Activated naive CD8-positive, alpha-beta T cell treated with anti-CD3 and anti-CD28 coated beads, Interleukin-2, amount 10 ng/mL, durations not matched to agents 7 days and 5 days (primary cell): ENCODE measurements around the gene BPNT1. TPM values are rescaled to one million over a fixed set of nuclear protein-coding genes. Genes with fewer than 3 reads are reported as not detected.
"Not testable (repeated sequence)": the region's sequence is repeated elsewhere in the genome, so short reads cannot be mapped to it uniquely, and the experiment has no call there.

ENCODE experiments used
- ATAC-seq: fragments of 150-1000 bp; cut with Tn5 transposase; one replicate; pipeline ENCODE4 v1.10.0; 2021; ENCODE audit warnings: low read depth, moderate library complexity
- POLR2A ChIA-PET: fragments of 350-600 bp; sonication (Branson Sonifier 250); formaldehyde crosslinking; loops from one replicate; lab custom pipeline; 2021; ENCODE audit warnings: antibody characterized with exemption; lab: Charles Lee
- DNase-seq: peaks from one replicate; pipeline ENCODE4 v3.0.0; 2021
- H3K27ac Mint-ChIP-seq: one replicate; pipeline ENCODE4 v1.8.0; 2022; ENCODE audit warnings: mild to moderate bottlenecking, mixed read lengths
- H3K27me3 Mint-ChIP-seq: one replicate; pipeline ENCODE4 v1.8.0; 2022; ENCODE audit warnings: mild to moderate bottlenecking, moderate library complexity, mixed read lengths
- H3K36me3 Mint-ChIP-seq: one replicate; pipeline ENCODE4 v1.8.0; 2021; ENCODE audit warnings: mild to moderate bottlenecking, mixed read lengths
- H3K4me1 Mint-ChIP-seq: one replicate; pipeline ENCODE4 v1.8.0; 2021; ENCODE audit warnings: mixed read lengths
- H3K4me3 Mint-ChIP-seq: one replicate; pipeline ENCODE4 v1.8.0; 2022; ENCODE audit warnings: mild to moderate bottlenecking, moderate library complexity, mixed read lengths
- H3K9me3 Mint-ChIP-seq: one replicate; pipeline ENCODE4 v1.8.0; 2021; ENCODE audit warnings: mixed read lengths
- total RNA-seq, 2 experiments: library from RNA; stranded (reverse); gene quantifications; one replicate each; pipeline ENCODE4 v1.2.3, GENCODE V29; 2021

The BPNT1 gene
- 10 to 100 TPM; 18.4 to 23.3 TPM for total RNA-seq

GRCh38 chr1:220089650-220090556 is at the start of gene BPNT1:
TSS of gene BPNT1 (minus strand) at chr1:220089788. CDS start at chr1:220079846, 9,942 bp downstream.
- ATAC-seq: peak; percentile 82

GRCh38 chr1:220137019-220137786 is 47.6 kb upstream of the BPNT1 start:
- H3K27me3 Mint-ChIP-seq: no peaks in the 10 kb centered on the region
- ATAC-seq (peak; percentile 84), DNase-seq (no peak)
- peaks cover 31% of the 10 kb centered on the region for H3K36me3 Mint-ChIP-seq
- H3K4me3 Mint-ChIP-seq: peak overlapping the region; percentile 29
- H3K9me3 Mint-ChIP-seq: no peaks in the 10 kb centered on the region
- peak overlapping the region; percentile 14 for H3K27ac Mint-ChIP-seq
- POLR2A ChIA-PET: no interaction called here
- peaks cover 9% of the 10 kb centered on the region for H3K4me1 Mint-ChIP-seq

More at GRCh38 chr1:220089650-220090556, at the start of gene BPNT1:
- H3K36me3 Mint-ChIP-seq: no peaks in the 10 kb centered on the region
- DNase-seq: peak; percentile 90
- H3K9me3 Mint-ChIP-seq: no peaks in the 10 kb centered on the region
- H3K27me3 Mint-ChIP-seq: no peaks in the 10 kb centered on the region
- peak within 1 kb of the TSS; percentile 86 for H3K27ac Mint-ChIP-seq
- POLR2A ChIA-PET: interaction anchor here (0.6 to 2.5 kb wide), 10 partner anchors 13 to 643 kb away, joined by 3 to 10 read pairs (median 4); partner anchors contain the start of gene EPRS1
- H3K4me1 Mint-ChIP-seq: peaks cover 7% of the 10 kb centered on the region
- peak within 1 kb of the TSS; percentile 96 for H3K4me3 Mint-ChIP-seq

GRCh38 chr1:220135755-220136154 is 46.2 kb upstream of the BPNT1 start:
- Mint-ChIP-seq H3K4me3 (no peak overlapping the region), H3K9me3 (no peaks in the 10 kb centered on the region), H3K36me3 (peaks cover 26% of the 10 kb centered on the region), H3K4me1 (peaks cover 9% of the 10 kb centered on the region), H3K27me3 (no peaks in the 10 kb centered on the region), H3K27ac (no peak overlapping the region)
- ATAC-seq (no peak), DNase-seq (no peak)
- POLR2A ChIA-PET: no interaction called here

GRCh38 chr1:220129479-220130210 is 40.1 kb upstream of the BPNT1 start:
- no peaks in the 10 kb centered on the region for H3K27me3 Mint-ChIP-seq
- POLR2A ChIA-PET: no interaction called here
- H3K27ac Mint-ChIP-seq: no peak overlapping the region
- peaks cover 3% of the 10 kb centered on the region for H3K9me3 Mint-ChIP-seq
- DNase-seq: no peak
- H3K4me3 Mint-ChIP-seq: no peak overlapping the region
- no peak for ATAC-seq
- H3K4me1 Mint-ChIP-seq: peaks cover 2% of the 10 kb centered on the region
- peaks cover 38% of the 10 kb centered on the region for H3K36me3 Mint-ChIP-seq

- POLR2A ChIA-PET: no interaction called here
- Mint-ChIP-seq H3K4me3 (no peak overlapping the region), H3K27me3 (no peaks in the 10 kb centered on the region), H3K4me1 (peaks cover 7% of the 10 kb centered on the region), H3K27ac (no peak overlapping the region), H3K9me3 (peaks cover 3% of the 10 kb centered on the region), H3K36me3 (peaks cover 26% of the 10 kb centered on the region)
- no peak for ATAC-seq
- no peak for DNase-seq
Measured at GRCh38 chr1:220127076-220127475, 37.5 kb upstream of the BPNT1 start.

DNA sequence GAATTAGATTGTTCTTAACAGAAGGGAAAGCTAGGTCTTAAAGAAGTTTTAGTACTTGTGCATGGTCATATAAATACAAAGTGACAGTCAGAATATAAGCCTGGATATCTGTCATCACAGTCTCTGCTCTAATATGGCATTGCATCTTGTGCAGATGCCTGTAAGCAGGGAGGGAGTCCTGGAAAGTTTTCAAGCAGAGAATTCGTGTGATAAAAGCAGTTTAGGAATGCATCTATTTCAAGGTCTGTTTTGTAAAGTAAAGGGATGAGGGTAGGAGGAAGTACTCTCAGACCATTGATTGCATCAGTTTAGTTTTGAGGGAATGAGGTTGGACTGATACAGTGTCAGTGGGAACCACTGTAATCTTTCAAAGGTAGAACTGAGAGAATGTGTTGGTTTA is 35.0 kb upstream of the BPNT1 start:
- peaks cover 16% of the 10 kb centered on the region for H3K36me3 Mint-ChIP-seq
- H3K4me1 Mint-ChIP-seq: peaks cover 10% of the 10 kb centered on the region
- no peaks in the 10 kb centered on the region for H3K27me3 Mint-ChIP-seq
- DNase-seq: no peak
- POLR2A ChIA-PET: no interaction called here
- H3K4me3 Mint-ChIP-seq: no peak overlapping the region
- peak overlapping the region; percentile 18 for H3K27ac Mint-ChIP-seq
- H3K9me3 Mint-ChIP-seq: peaks cover 3% of the 10 kb centered on the region
- ATAC-seq: no peak

DNA sequence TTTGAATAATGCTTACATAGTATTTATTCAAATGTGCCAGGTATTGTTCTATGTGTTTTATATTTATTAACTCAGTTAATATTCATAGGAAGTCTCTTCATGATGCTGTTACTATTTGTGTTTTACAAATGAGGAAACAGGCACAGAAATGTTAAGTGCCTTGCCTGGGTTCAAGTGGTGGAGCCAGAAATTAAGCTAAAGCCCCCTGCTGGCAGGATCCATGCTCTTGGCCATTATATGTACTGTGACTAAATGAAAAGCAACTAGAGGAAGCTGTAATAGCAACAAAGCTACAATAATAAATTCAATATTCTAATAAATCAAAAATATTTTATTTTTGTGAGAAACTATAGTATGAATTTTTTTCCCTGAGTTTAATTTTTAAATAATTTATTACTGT is 34.3 kb upstream of the BPNT1 start:
- peaks cover 10% of the 10 kb centered on the region for H3K4me1 Mint-ChIP-seq
- H3K36me3 Mint-ChIP-seq: peaks cover 12% of the 10 kb centered on the region
- DNase-seq (no peak), ATAC-seq (no peak)
- POLR2A ChIA-PET: no interaction called here
- no peak overlapping the region for H3K4me3 Mint-ChIP-seq
- no peaks in the 10 kb centered on the region for H3K9me3 Mint-ChIP-seq
- no peaks in the 10 kb centered on the region for H3K27me3 Mint-ChIP-seq
- no peak overlapping the region for H3K27ac Mint-ChIP-seq

DNA sequence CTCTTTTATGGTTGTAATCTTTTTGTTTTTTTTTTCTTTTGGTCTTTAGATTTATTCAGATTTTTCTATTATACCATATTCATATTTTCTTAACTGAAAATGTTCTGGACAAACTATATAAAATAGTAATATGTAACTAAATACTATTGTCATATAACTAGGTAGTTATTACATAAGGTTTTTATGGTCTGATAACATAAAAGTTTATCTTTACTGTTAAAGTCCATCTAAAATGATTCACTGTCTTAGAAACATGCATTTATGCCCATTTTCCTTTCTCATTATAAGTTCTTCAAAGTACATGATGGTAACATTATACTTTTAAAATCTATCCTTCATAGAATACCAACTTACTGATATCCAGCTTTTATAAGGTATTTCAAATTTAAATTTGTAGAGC is 33.5 kb upstream of the BPNT1 start:
- Mint-ChIP-seq H3K36me3 (peaks cover 9% of the 10 kb centered on the region), H3K4me3 (no peak overlapping the region), H3K9me3 (no peaks in the 10 kb centered on the region), H3K27ac (no peak overlapping the region), H3K4me1 (peaks cover 10% of the 10 kb centered on the region), H3K27me3 (no peaks in the 10 kb centered on the region)
- DNase-seq: no peak
- POLR2A ChIA-PET: no interaction called here
- ATAC-seq: no peak

GRCh38 chr1:220121791-220122530 is 32.4 kb upstream of the BPNT1 start:
- no peak overlapping the region for H3K4me3 Mint-ChIP-seq
- peaks cover 4% of the 10 kb centered on the region for H3K36me3 Mint-ChIP-seq
- peaks cover 10% of the 10 kb centered on the region for H3K4me1 Mint-ChIP-seq
- POLR2A ChIA-PET: no interaction called here
- H3K27me3 Mint-ChIP-seq: no peaks in the 10 kb centered on the region
- ATAC-seq: no peak
- DNase-seq: no peak
- no peak overlapping the region for H3K27ac Mint-ChIP-seq
- no peaks in the 10 kb centered on the region for H3K9me3 Mint-ChIP-seq

DNA sequence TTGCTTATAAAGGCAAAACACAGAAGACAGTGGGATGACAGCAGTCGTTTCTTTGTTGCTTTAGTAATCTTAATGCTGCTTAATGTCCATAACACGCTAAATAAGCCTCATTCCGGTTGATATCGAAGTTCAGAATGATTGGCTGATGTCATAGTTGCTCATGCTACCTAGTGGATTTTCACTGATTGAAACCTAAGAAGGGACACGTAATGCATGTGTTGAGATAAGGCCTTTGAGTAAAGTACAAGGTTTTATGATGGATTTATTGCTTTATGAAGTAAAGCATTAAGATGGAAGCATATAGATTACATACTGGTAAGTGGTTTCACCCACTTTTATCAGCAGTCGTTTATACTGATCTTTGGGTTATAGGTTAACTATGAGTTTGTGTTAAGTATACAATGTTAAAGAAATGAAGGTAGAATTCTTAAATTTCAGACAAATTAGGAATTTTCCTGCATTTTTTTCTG is 29.5 kb upstream of the BPNT1 start:
- POLR2A ChIA-PET: no interaction called here
- H3K9me3 Mint-ChIP-seq: no peaks in the 10 kb centered on the region
- H3K27me3 Mint-ChIP-seq: no peaks in the 10 kb centered on the region
- no peak for DNase-seq
- H3K36me3 Mint-ChIP-seq: peaks cover 3% of the 10 kb centered on the region
- no peak overlapping the region for H3K27ac Mint-ChIP-seq
- H3K4me1 Mint-ChIP-seq: peaks cover 4% of the 10 kb centered on the region
- H3K4me3 Mint-ChIP-seq: no peak overlapping the region
- ATAC-seq: no peak

DNA sequence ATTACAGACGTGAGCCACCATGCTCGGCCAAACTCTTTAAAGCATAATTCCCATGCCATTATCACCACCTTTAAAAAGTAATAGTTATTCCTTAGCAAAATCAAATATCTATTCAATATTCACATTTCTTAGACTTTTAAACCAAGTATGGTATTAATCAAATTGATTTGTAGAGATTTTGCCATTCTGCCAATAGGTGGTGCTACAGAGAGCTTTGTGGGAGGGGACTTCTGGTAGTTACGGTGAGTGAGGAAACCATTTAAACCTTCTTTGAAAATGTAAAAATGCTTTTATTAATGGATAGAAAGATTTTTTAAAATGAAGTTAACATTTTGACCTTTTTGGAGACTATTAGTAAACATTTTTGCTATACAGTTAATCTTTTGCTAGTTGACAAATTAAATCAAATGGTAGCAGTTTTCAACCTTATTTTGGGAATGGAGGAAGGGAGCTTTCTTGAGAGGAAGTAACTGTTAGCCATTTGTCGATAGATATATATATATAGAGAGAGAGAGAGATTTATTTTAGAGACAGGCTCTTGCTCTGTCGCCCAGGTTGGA is 23.6 kb upstream of the BPNT1 start:
- H3K4me1 Mint-ChIP-seq: peaks cover 4% of the 10 kb centered on the region
- DNase-seq (no peak), ATAC-seq (no peak)
- H3K4me3 Mint-ChIP-seq: no peak overlapping the region
- H3K36me3 Mint-ChIP-seq: peaks cover 10% of the 10 kb centered on the region
- H3K27me3 Mint-ChIP-seq: no peaks in the 10 kb centered on the region
- H3K27ac Mint-ChIP-seq: no peak overlapping the region
- POLR2A ChIA-PET: no interaction called here
- H3K9me3 Mint-ChIP-seq: no peaks in the 10 kb centered on the region

DNA sequence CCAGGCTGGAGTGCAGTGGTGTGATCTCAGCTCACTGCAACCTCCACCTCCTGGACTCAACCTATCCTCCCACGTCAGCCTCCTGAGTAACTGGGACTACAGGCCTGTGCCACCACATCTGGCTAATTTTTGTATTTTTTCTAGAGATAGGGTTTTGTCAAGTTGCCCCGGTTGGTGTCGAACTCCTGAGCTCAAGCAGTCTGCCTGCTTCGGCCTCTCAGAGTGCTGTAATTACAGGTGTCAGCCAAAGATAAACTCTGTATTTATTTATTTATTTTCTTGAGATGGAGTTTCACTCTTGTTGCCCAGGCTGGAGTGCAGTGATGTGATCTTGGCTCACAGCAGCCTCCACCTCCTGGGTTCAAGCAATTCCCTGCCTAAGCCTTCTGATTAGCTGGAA is 23.0 kb upstream of the BPNT1 start:
- H3K4me1 Mint-ChIP-seq, DNase-seq, H3K4me3 Mint-ChIP-seq, H3K27me3 Mint-ChIP-seq, H3K9me3 Mint-ChIP-seq, POLR2A ChIA-PET, H3K27ac Mint-ChIP-seq, ATAC-seq: not testable (repeated sequence)
- H3K36me3 Mint-ChIP-seq: peaks cover 11% of the 10 kb centered on the region
